Activated CD8-positive, alpha-beta T cell treated with anti-CD3 and anti-CD28 coated beads for 36 hours (primary cell): Measurements from ENCODE around the gene ANXA6. TPM values are rescaled to one million over a fixed set of nuclear protein-coding genes. Genes with fewer than 3 reads are reported as not detected.

Source experiments
- ATAC-seq: fragments of 200-7000 bp; cut with Tn5 transposase; one replicate; pipeline ENCODE4 v1.10.0; 2021; ENCODE audit warnings: mild to moderate bottlenecking, moderate library complexity
- CTCF ChIA-PET: fragments of 350-600 bp; sonication (Branson Sonifier 250); formaldehyde crosslinking; loops from one replicate; lab custom pipeline; 2021; ENCODE audit warnings: antibody characterized with exemption; lab: Charles Lee
- POLR2A ChIA-PET: fragments of 350-600 bp; sonication (Branson Sonifier 250); formaldehyde crosslinking; loops from one replicate; lab custom pipeline; 2021; ENCODE audit warnings: antibody characterized with exemption; lab: Charles Lee
- DNase-seq: peaks from one replicate; pipeline ENCODE4 v3.0.0-alpha.2; 2020
- H3K27ac Mint-ChIP-seq: one replicate; pipeline ENCODE4 v1.8.0; 2021; ENCODE audit warnings: mild to moderate bottlenecking, mixed read lengths
- H3K27me3 Mint-ChIP-seq: one replicate; pipeline ENCODE4 v1.8.0; 2021; ENCODE audit warnings: mixed read lengths
- H3K36me3 Mint-ChIP-seq: one replicate; pipeline ENCODE4 v1.8.0; 2021; ENCODE audit warnings: low read depth, mixed read lengths
- H3K4me1 Mint-ChIP-seq: one replicate; pipeline ENCODE4 v1.8.0; 2021; ENCODE audit warnings: low read depth, mixed read lengths
- H3K4me3 Mint-ChIP-seq: one replicate; pipeline ENCODE4 v1.8.0; 2021; ENCODE audit warnings: mild to moderate bottlenecking, moderate library complexity, mixed read lengths
- H3K9me3 Mint-ChIP-seq: one replicate; pipeline ENCODE4 v1.8.0; 2021; ENCODE audit warnings: mixed read lengths
- intact Hi-C: fragments of 100-400 bp; cut with micrococcal nuclease; formaldehyde crosslinking; loops from one replicate; pipeline ENCODE4 v1.10.0; 2022
- total RNA-seq, 2 experiments: library from RNA; stranded (reverse); gene quantifications; one replicate each; pipeline ENCODE4 v1.2.3, GENCODE V29; 2021
- TF ChIP-seq, protein P1 (sequence below): fragments of 200-600 bp; IDR thresholded peaks from one replicate; pipeline ENCODE4 v1.8.0; 2022; ENCODE audit warnings: antibody characterized with exemption, mild to moderate bottlenecking

ANXA6 gene
- total RNA-seq, 2 experiments from 2014 or later, result 328 to 336 TPM

DNA sequence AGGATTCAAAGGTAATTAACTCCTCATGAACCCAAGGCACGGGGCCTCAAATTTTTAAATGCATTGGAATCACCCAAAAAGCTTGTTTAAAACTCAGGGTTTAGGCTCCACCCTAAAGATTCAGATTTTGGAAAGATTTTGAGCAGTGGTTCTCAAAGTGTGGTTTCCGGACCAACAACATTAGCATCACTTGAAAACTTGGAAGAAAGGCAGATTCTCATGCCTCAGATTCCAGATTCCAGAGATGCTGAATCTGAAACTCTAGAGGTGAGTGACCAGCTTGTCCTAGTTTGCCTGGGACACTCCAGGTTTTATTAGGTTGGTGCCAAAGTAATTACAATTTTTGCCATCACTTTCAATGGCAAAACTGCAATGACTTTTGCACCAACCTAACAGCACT, 52.0 kb downstream of the ANXA6 start:
- POLR2A ChIA-PET, result no interaction called here
- intact Hi-C loops, result no loop called here

DNA sequence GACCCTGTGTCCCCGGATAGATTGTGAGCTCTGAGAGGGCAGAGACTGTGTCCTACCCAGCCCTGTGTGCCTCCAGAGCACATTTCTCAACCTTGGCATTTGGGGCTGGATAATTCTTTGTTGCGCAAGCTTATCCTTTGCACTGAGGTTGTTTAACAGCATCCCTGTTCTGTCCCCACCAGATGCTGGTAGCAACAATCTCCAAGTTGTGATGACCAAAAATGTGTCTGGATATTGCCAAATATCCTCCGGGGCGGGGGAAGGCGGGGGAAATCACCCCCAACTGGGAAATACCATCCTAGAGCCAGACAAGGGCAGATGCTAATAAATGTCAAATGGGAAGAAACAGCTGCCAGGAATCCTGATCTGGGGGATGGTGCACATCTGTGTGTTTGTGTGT, 52.8 kb downstream of the ANXA6 start:
- DNase-seq (no peak), ATAC-seq (no peak)
- peaks cover 6% of the 10 kb centered on the region for H3K4me1 Mint-ChIP-seq
- H3K27ac Mint-ChIP-seq, result no peak overlapping the region
- H3K9me3 Mint-ChIP-seq, result no peaks in the 10 kb centered on the region
- TF ChIP-seq, protein P1, sequence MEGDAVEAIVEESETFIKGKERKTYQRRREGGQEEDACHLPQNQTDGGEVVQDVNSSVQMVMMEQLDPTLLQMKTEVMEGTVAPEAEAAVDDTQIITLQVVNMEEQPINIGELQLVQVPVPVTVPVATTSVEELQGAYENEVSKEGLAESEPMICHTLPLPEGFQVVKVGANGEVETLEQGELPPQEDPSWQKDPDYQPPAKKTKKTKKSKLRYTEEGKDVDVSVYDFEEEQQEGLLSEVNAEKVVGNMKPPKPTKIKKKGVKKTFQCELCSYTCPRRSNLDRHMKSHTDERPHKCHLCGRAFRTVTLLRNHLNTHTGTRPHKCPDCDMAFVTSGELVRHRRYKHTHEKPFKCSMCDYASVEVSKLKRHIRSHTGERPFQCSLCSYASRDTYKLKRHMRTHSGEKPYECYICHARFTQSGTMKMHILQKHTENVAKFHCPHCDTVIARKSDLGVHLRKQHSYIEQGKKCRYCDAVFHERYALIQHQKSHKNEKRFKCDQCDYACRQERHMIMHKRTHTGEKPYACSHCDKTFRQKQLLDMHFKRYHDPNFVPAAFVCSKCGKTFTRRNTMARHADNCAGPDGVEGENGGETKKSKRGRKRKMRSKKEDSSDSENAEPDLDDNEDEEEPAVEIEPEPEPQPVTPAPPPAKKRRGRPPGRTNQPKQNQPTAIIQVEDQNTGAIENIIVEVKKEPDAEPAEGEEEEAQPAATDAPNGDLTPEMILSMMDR, result no peak
- ChIA-PET CTCF (interaction anchor here (0.8 to 16.0 kb wide), 5 partner anchors 11 to 51 kb away, joined by 3 to 478 read pairs (median 4); partner anchors contain the start of gene TNIP1), POLR2A (interaction anchor here (0.7 to 0.9 kb wide), 2 partner anchors 10 to 69 kb away, joined by 3 read pairs; no protein-coding TSS in a partner anchor)
- H3K4me3 Mint-ChIP-seq, result no peak overlapping the region
- intact Hi-C loops, result no loop called here
- no peaks in the 10 kb centered on the region for H3K27me3 Mint-ChIP-seq
- H3K36me3 Mint-ChIP-seq, result peaks cover 69% of the 10 kb centered on the region

More for the DNA sequence above, 52.0 kb downstream of the ANXA6 start:
- Mint-ChIP-seq H3K4me3 (no peak overlapping the region), H3K9me3 (no peaks in the 10 kb centered on the region), H3K27me3 (no peaks in the 10 kb centered on the region), H3K4me1 (peaks cover under 1% of the 10 kb centered on the region), H3K27ac (no peak overlapping the region), H3K36me3 (peaks cover 68% of the 10 kb centered on the region)
- TF ChIP-seq, protein P1, result no peak
- CTCF ChIA-PET, result interaction anchor here (1.5 to 16.0 kb wide), 4 partner anchors 10 to 52 kb away, joined by 3 to 478 read pairs (median 22); partner anchors contain the start of gene TNIP1
- ATAC-seq (no peak), DNase-seq (no peak)

DNA sequence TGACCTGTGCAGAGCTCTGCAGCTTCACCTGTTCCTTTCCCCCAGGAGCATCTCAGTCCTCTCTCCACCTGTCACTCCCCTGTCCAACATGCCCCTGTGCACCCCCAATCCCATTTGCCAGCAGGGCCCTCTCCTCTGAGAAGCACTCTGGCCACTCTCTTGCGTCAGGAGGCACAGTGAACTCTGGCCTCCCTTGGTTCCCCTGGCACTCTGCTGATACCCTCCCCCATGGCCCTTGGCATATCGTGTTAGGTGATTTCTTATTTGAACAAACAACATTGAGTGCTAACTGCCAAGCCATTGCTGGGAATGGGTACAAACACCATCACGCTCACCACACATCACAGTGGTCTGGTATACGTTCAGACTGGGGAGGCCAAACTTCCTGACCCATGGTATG, 55.8 kb downstream of the ANXA6 start:
- Mint-ChIP-seq H3K27ac (no peak overlapping the region), H3K4me3 (no peak overlapping the region), H3K36me3 (peaks cover 59% of the 10 kb centered on the region), H3K9me3 (no peaks in the 10 kb centered on the region), H3K4me1 (peaks cover 35% of the 10 kb centered on the region), H3K27me3 (no peaks in the 10 kb centered on the region)
- ATAC-seq (no peak), DNase-seq (no peak)
- ChIA-PET CTCF (interaction anchor here (1.0 to 2.9 kb wide), 5 partner anchors 14 to 63 kb away, joined by 3 to 23 read pairs (median 6); no protein-coding TSS in a partner anchor), POLR2A (interaction anchor here (1.0 to 1.1 kb wide), 3 partner anchors 8 to 14 kb away, joined by 3 to 5 read pairs (median 3); no protein-coding TSS in a partner anchor)
- intact Hi-C loops, result no loop called here
- TF ChIP-seq, protein P1, result no peak

DNA sequence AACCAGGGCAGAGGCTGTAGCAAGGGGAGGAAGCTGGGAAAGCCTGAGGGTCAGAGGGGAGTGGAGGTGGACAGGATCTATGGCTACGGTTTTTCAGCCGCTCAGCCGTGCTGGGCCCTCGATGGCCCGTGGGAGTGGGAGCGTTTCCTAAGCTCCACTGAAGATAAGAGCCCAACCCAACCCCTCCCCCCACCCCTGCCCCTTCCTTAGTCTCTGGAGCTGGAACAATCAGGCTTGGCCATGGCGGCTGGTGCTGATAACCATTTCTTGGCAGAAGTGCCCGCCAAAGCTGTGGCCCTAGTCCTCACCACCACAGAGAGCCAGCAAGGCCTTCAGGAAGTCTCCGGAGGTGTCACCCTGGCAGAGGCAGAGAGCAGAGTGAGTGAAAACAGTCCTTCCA, 56.4 kb downstream of the ANXA6 start:
- intact Hi-C loops, result no loop called here
- H3K4me3 Mint-ChIP-seq, result no peak overlapping the region
- H3K36me3 Mint-ChIP-seq, result peaks cover 55% of the 10 kb centered on the region
- H3K27ac Mint-ChIP-seq, result no peak overlapping the region
- ATAC-seq (no peak), DNase-seq (no peak)
- TF ChIP-seq, protein P1, result no peak
- peaks cover 38% of the 10 kb centered on the region for H3K4me1 Mint-ChIP-seq
- no peaks in the 10 kb centered on the region for H3K9me3 Mint-ChIP-seq
- CTCF ChIA-PET, result interaction anchor here (1.6 to 2.9 kb wide), 3 partner anchors 15 to 53 kb away, joined by 6 to 23 read pairs (median 7); no protein-coding TSS in a partner anchor
- POLR2A ChIA-PET, result interaction anchor here (0.5 to 1.1 kb wide), 3 partner anchors 8 to 50 kb away, joined by 3 read pairs; no protein-coding TSS in a partner anchor
- no peaks in the 10 kb centered on the region for H3K27me3 Mint-ChIP-seq

DNA sequence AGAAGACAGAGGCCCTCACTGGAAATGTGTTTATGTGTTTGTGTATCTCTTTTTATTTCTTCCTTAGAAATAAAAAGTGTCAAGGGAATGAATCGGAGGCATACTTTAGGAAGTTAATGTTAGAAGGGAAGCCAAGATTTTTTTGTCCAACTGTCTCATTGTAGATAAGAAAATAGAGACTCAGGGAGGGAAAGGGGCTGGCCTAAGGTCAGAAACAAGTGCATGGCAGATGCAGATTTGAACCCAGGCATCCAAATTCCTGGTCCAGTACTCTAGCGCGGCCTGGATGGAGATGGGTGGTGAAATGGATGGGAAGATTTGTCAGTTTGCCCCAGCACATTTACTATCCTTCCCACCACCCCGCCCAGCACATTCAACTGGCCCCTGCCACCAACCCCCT, 56.9 kb downstream of the ANXA6 start:
- Mint-ChIP-seq H3K36me3 (peaks cover 52% of the 10 kb centered on the region), H3K4me1 (peaks cover 43% of the 10 kb centered on the region), H3K4me3 (no peak overlapping the region), H3K27me3 (no peaks in the 10 kb centered on the region), H3K27ac (no peak overlapping the region), H3K9me3 (no peaks in the 10 kb centered on the region)
- ChIA-PET CTCF (interaction anchor here (1.6 to 2.9 kb wide), 2 partner anchors 15 to 53 kb away, joined by 6 to 23 read pairs; no protein-coding TSS in a partner anchor), POLR2A (interaction anchor here (0.5 to 1.1 kb wide), 2 partner anchors 13 to 50 kb away, joined by 3 read pairs; no protein-coding TSS in a partner anchor)
- intact Hi-C loops, result no loop called here
- ATAC-seq (no peak), DNase-seq (no peak)
- TF ChIP-seq, protein P1, result no peak
